GM23338 (cell line): ENCODE measurements around the gene FGF5.

Experiments used
- CREB1 ChIP-seq: fragments of 250-450 bp; sonication (Bioruptor Pico); IDR thresholded peaks from 2 replicates; pipeline ENCODE4 v1.5.0; 2020; ENCODE audit warnings: low read depth, mild to moderate bottlenecking, moderate library complexity
- CTCF ChIP-seq, 2 experiments: fragments of 200-600 bp in 1 of 2; sonication (generic) in 1 of 2; conservative IDR thresholded peaks; 2 replicates each; pipeline versions ENCODE4 v1.5.1 to v1.6.1; 2016 to 2017; ENCODE audit warnings: antibody characterized with exemption in 2 of 2, low read depth in 2 of 2, mild to moderate bottlenecking in 2 of 2, moderate library complexity in 1 of 2
- EZH2 ChIP-seq: fragments of 200-600 bp; sonication (generic); IDR thresholded peaks from one replicate; pipeline ENCODE4 v1.8.0; 2017; ENCODE audit warnings: antibody characterized with exemption, mild to moderate bottlenecking, low read depth; ENCODE audit not compliant: unreplicated experiment
- EZH2phosphoT487 ChIP-seq: fragments of 200-600 bp; sonication (generic); IDR thresholded peaks from one replicate; pipeline ENCODE4 v1.8.1; 2018; ENCODE audit warnings: antibody characterized with exemption; ENCODE audit not compliant: unreplicated experiment
- JUNB ChIP-seq: IDR thresholded peaks from one replicate; pipeline ENCODE4 v1.6.1; 2016; ENCODE audit warnings: antibody characterized with exemption; ENCODE audit not compliant: unreplicated experiment
- NANOG ChIP-seq: IDR thresholded peaks from 2 replicates; pipeline ENCODE4 v1.6.1; 2016; ENCODE audit warnings: antibody characterized with exemption, borderline replicate concordance
- POLR2AphosphoS5 ChIP-seq: IDR thresholded peaks from 2 replicates; pipeline ENCODE4 v1.6.1; 2016; ENCODE audit warnings: antibody characterized with exemption, low read depth
- REST ChIP-seq: IDR thresholded peaks from one replicate; pipeline ENCODE4 v1.6.1; 2018; ENCODE audit warnings: antibody characterized with exemption; ENCODE audit not compliant: unreplicated experiment
- STAT1 ChIP-seq: IDR thresholded peaks from one replicate; pipeline ENCODE4 v1.6.1; 2016; ENCODE audit warnings: antibody characterized with exemption; ENCODE audit not compliant: unreplicated experiment
- ZNF331 ChIP-seq: fragments of 250-450 bp; sonication (Bioruptor Pico); IDR thresholded peaks from 2 replicates; pipeline ENCODE4 v1.5.0; 2020; ENCODE audit warnings: low read depth, mild to moderate bottlenecking, moderate library complexity

- TF ChIP-seq POLR2AphosphoS5, result no peak
- TF ChIP-seq EZH2phosphoT487, result no peak
- no peak for TF ChIP-seq CTCF (conservative IDR thresholded peaks at IDR 0.05; ENCODE audit: low read depth in 2 of 2)
- no peak for TF ChIP-seq JUNB
- TF ChIP-seq REST, result no peak
- no peak for TF ChIP-seq EZH2
- TF ChIP-seq CREB1 (CRISPR knock-in tag), result no peak
- no peak for TF ChIP-seq ZNF331
- no peak for TF ChIP-seq NANOG
- TF ChIP-seq STAT1, result no peak
These were observed 27.7 kb downstream of the FGF5 start for GRCh38 chr4:80294206-80294605.
